WTC11 (cell line): ENCODE measurements around the gene PHACTR3. TPM values are rescaled to one million over a fixed set of nuclear protein-coding genes. Genes with fewer than 3 reads are reported as not detected.

ENCODE experiments used
- ATAC-seq: fragments of 200-7000 bp; cut with Tn5 transposase; 2 replicates; pipeline ENCODE4 v1.10.0; 2021; ENCODE audit warnings: mild to moderate bottlenecking, moderate library complexity
- CTCF ChIA-PET: fragments of 300-600 bp; sonication (Branson Sonifier 250); formaldehyde crosslinking; loops from one replicate; lab custom pipeline; 2021; ENCODE audit warnings: antibody characterized with exemption; lab: Charles Lee
- POLR2A ChIA-PET: fragments of 350-600 bp; sonication (Branson Sonifier 250); formaldehyde crosslinking; loops from one replicate; lab custom pipeline; 2021; ENCODE audit warnings: antibody characterized with exemption; lab: Charles Lee
- DNase-seq: peaks from one replicate; pipeline ENCODE4 v3.0.0; 2021; ENCODE audit warnings: low spot score
- H3K27ac Mint-ChIP-seq: 2 replicates; pipeline ENCODE4 v1.8.0; 2021; ENCODE audit warnings: mixed read lengths
- H3K27me3 Mint-ChIP-seq: 2 replicates; pipeline ENCODE4 v1.8.0; 2021; ENCODE audit warnings: low read depth, mild to moderate bottlenecking, moderate library complexity, mixed read lengths
- H3K36me3 Mint-ChIP-seq: 2 replicates; pipeline ENCODE4 v1.8.0; 2021; ENCODE audit warnings: mixed read lengths
- H3K4me1 Mint-ChIP-seq: 2 replicates; pipeline ENCODE4 v1.8.0; 2022; ENCODE audit warnings: mixed read lengths
- H3K4me3 Mint-ChIP-seq: 2 replicates; pipeline ENCODE4 v1.8.0; 2021; ENCODE audit warnings: mild to moderate bottlenecking, moderate library complexity, mixed read lengths
- H3K9me3 Mint-ChIP-seq: 2 replicates; pipeline ENCODE4 v1.8.0; 2021; ENCODE audit warnings: mixed read lengths
- AFF4 ChIP-seq: sonication (generic); formaldehyde crosslinking; IDR thresholded peaks from 2 replicates; pipeline ENCODE4 v1.8.1; 2023; ENCODE audit warnings: mild to moderate bottlenecking, missing genetic modification reagents, borderline replicate concordance
- ATF6 ChIP-seq: sonication (generic); formaldehyde crosslinking; IDR thresholded peaks from 2 replicates; pipeline ENCODE4 v1.8.1; 2023; ENCODE audit warnings: mild to moderate bottlenecking, missing genetic modification reagents
- E2F5 ChIP-seq: sonication (generic); formaldehyde crosslinking; IDR thresholded peaks from 2 replicates; pipeline ENCODE4 v1.8.1; 2022; ENCODE audit warnings: mild to moderate bottlenecking, moderate library complexity, missing genetic modification reagents
- EMX1 ChIP-seq: fragments of 250-450 bp; sonication (Bioruptor Pico); IDR thresholded peaks from 2 replicates; pipeline ENCODE4 v1.8.0; 2021; ENCODE audit warnings: mild to moderate bottlenecking
- GRHL2 ChIP-seq: fragments of 250-450 bp; sonication (Bioruptor Pico); IDR thresholded peaks from 2 replicates; pipeline ENCODE4 v1.8.0; 2022; ENCODE audit warnings: mild to moderate bottlenecking, moderate library complexity; ENCODE audit not compliant: insufficient replicate concordance, severe bottlenecking
- HMGA2 ChIP-seq: fragments of 250-450 bp; sonication (Bioruptor Pico); IDR thresholded peaks from 2 replicates; pipeline ENCODE4 v1.4.0; 2021; ENCODE audit warnings: mild to moderate bottlenecking, moderate library complexity
- JUN ChIP-seq: sonication (generic); formaldehyde crosslinking; IDR thresholded peaks from 2 replicates; pipeline ENCODE4 v1.8.0; 2023; ENCODE audit warnings: mild to moderate bottlenecking, missing genetic modification reagents
- OVOL2 ChIP-seq: fragments of 250-450 bp; sonication (Bioruptor Pico); IDR thresholded peaks from 2 replicates; pipeline ENCODE4 v1.9.0; 2021; ENCODE audit warnings: mild to moderate bottlenecking, borderline replicate concordance
- TCF7 ChIP-seq: sonication (generic); formaldehyde crosslinking; IDR thresholded peaks from 2 replicates; pipeline ENCODE4 v1.8.0; 2022; ENCODE audit warnings: mild to moderate bottlenecking, low read depth, missing genetic modification reagents, moderate library complexity
- ZNF232 ChIP-seq: sonication (generic); formaldehyde crosslinking; IDR thresholded peaks from 2 replicates; pipeline ENCODE4 v1.8.0; 2022; ENCODE audit warnings: mild to moderate bottlenecking, missing genetic modification reagents
- ZNF317 ChIP-seq: sonication (generic); formaldehyde crosslinking; IDR thresholded peaks from 2 replicates; pipeline ENCODE4 v1.8.1; 2023; ENCODE audit warnings: low read depth, mild to moderate bottlenecking, moderate library complexity, missing genetic modification reagents, borderline replicate concordance
- total RNA-seq: library from RNA; stranded (reverse); gene quantifications from 3 replicates; pipeline ENCODE4 v1.2.3, GENCODE V29; 2021
- TF ChIP-seq, protein P1 (sequence below): sonication (generic); formaldehyde crosslinking; IDR thresholded peaks from 2 replicates; pipeline ENCODE4 v1.8.0; 2022; ENCODE audit warnings: mild to moderate bottlenecking, missing genetic modification reagents
- TF ChIP-seq, protein P2 (sequence below): fragments of 250-450 bp; sonication (Bioruptor Pico); conservative IDR thresholded peaks from 2 replicates; pipeline ENCODE4 v1.9.0; 2021; ENCODE audit warnings: mild to moderate bottlenecking
- TF ChIP-seq, protein P3 (sequence below): fragments of 250-450 bp; sonication (Bioruptor Pico); IDR thresholded peaks from 2 replicates; pipeline ENCODE4 v1.9.0; 2021; ENCODE audit warnings: mild to moderate bottlenecking
- TF ChIP-seq, protein P4 (sequence below): sonication (generic); formaldehyde crosslinking; IDR thresholded peaks from 2 replicates; pipeline ENCODE4 v1.8.0; 2022; ENCODE audit warnings: missing genetic modification reagents
- TF ChIP-seq, protein P5 (sequence below): sonication (generic); formaldehyde crosslinking; IDR thresholded peaks from 2 replicates; pipeline ENCODE4 v1.8.1; 2022; ENCODE audit warnings: missing genetic modification reagents, borderline replicate concordance

PHACTR3 gene
- total RNA-seq, 1 experiment from 2014 or later: 0.28 TPM

DNA sequence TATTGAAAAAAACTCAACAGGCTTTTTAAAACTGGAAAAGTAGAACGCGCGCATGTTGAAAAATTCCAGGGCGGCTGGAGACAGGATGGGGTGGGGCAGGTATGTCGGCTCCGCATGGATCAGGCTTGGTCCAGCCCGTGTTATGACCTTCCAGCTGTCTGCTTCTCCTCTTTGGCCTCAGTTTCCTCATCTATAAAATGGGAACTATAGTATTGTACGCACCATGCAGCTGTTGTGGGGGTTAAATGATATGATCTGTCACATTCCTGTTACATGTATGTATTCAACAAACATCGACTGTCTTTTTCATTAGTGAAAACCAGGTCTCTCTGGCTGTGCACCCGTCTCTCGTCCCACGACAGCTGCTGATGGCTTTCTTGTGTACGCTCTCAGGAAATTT, 18.8 kb downstream of the PHACTR3 start:
- no peak overlapping the region for H3K27ac Mint-ChIP-seq
- no peaks in the 10 kb centered on the region for H3K4me1 Mint-ChIP-seq
- TF ChIP-seq JUN (no peak), AFF4 (CRISPR knock-in tag) (no peak), ZNF317 (CRISPR knock-in tag) (no peak), E2F5 (CRISPR knock-in tag) (no peak), ATF6 (no peak), ZNF232 (no peak), HMGA2 (CRISPR knock-in tag) (no peak), GRHL2 (CRISPR knock-in tag) (no peak), OVOL2 (CRISPR knock-in tag) (no peak), EMX1 (CRISPR knock-in tag) (no peak), TCF7 (CRISPR knock-in tag) (no peak)
- TF ChIP-seq, protein P1, sequence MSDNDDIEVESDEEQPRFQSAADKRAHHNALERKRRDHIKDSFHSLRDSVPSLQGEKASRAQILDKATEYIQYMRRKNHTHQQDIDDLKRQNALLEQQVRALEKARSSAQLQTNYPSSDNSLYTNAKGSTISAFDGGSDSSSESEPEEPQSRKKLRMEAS (CRISPR knock-in tag): no peak
- TF ChIP-seq, protein P2, sequence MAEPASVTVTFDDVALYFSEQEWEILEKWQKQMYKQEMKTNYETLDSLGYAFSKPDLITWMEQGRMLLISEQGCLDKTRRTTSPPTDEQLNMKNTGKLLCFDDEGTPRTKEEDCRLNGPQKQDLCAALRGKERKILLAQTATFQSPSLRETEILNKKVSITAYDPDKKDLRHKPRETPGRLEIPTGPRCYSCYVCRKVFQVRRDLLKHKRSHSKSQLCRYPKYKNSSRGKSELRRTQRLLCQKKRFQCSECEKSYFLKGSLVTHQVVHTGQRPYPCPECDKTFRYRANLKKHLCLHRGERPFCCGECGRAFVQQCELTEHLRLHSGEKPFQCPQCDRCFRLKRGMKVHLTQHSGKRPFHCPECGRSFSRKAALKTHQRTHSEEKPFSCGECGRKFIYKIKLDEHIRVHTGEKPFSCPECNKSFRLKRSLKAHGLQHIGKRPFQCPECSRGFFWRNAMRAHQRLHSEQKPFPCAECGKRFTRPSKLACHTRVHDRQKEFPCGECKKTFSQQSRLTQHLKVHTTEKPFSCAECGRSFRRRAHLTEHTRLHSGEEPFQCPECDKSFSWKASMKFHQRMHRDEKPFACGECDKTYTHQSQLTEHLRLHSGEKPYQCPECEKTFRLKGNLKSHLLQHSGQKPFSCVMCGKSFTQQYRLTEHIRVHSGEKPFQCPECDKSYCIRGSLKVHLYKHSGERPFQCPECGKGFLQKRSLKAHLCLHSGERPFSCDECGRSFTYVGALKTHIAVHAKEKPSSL: no peak
- TF ChIP-seq, protein P3, sequence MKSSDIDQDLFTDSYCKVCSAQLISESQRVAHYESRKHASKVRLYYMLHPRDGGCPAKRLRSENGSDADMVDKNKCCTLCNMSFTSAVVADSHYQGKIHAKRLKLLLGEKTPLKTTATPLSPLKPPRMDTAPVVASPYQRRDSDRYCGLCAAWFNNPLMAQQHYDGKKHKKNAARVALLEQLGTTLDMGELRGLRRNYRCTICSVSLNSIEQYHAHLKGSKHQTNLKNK (CRISPR knock-in tag): no peak
- TF ChIP-seq, protein P4, sequence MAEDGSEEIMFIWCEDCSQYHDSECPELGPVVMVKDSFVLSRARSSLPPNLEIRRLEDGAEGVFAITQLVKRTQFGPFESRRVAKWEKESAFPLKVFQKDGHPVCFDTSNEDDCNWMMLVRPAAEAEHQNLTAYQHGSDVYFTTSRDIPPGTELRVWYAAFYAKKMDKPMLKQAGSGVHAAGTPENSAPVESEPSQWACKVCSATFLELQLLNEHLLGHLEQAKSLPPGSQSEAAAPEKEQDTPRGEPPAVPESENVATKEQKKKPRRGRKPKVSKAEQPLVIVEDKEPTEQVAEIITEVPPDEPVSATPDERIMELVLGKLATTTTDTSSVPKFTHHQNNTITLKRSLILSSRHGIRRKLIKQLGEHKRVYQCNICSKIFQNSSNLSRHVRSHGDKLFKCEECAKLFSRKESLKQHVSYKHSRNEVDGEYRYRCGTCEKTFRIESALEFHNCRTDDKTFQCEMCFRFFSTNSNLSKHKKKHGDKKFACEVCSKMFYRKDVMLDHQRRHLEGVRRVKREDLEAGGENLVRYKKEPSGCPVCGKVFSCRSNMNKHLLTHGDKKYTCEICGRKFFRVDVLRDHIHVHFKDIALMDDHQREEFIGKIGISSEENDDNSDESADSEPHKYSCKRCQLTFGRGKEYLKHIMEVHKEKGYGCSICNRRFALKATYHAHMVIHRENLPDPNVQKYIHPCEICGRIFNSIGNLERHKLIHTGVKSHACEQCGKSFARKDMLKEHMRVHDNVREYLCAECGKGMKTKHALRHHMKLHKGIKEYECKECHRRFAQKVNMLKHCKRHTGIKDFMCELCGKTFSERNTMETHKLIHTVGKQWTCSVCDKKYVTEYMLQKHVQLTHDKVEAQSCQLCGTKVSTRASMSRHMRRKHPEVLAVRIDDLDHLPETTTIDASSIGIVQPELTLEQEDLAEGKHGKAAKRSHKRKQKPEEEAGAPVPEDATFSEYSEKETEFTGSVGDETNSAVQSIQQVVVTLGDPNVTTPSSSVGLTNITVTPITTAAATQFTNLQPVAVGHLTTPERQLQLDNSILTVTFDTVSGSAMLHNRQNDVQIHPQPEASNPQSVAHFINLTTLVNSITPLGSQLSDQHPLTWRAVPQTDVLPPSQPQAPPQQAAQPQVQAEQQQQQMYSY (CRISPR knock-in tag): no peak
- TF ChIP-seq, protein P5, sequence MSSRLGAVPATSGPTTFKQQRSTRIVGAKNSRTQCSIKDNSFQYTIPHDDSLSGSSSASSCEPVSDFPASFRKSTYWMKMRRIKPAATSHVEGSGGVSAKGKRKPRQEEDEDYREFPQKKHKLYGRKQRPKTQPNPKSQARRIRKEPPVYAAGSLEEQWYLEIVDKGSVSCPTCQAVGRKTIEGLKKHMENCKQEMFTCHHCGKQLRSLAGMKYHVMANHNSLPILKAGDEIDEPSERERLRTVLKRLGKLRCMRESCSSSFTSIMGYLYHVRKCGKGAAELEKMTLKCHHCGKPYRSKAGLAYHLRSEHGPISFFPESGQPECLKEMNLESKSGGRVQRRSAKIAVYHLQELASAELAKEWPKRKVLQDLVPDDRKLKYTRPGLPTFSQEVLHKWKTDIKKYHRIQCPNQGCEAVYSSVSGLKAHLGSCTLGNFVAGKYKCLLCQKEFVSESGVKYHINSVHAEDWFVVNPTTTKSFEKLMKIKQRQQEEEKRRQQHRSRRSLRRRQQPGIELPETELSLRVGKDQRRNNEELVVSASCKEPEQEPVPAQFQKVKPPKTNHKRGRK: no peak
- TF ChIP-seq, all 79 proteins: peak for 0
- CTCF ChIA-PET: interaction anchor here (0.6 kb wide), 1 partner anchor 1476 kb away, joined by 3 read pairs; no protein-coding TSS in a partner anchor
- no peak overlapping the region for H3K4me3 Mint-ChIP-seq
- peaks cover 10% of the 10 kb centered on the region for H3K9me3 Mint-ChIP-seq
- no peaks in the 10 kb centered on the region for H3K36me3 Mint-ChIP-seq
- DNase-seq (no peak), ATAC-seq (no peak)
- H3K27me3 Mint-ChIP-seq: peaks cover 71% of the 10 kb centered on the region
- POLR2A ChIA-PET: no interaction called here
